Lower leg skin (tissue), 4 donors: ENCODE data around the gene MYO18A. TPM values are rescaled to one million over a fixed set of nuclear protein-coding genes. Genes with fewer than 3 reads are reported as not detected.

ENCODE experiments used
- DNase-seq, 2 donors: peaks; one replicate each; pipeline ENCODE4 v3.0.0-alpha.2; 2019; ENCODE audit warnings: low spot score in 2 of 2
- H3K4me3 ChIP-seq: fragments of 200-600 bp; sonication (generic); 2 replicates; pipeline ENCODE4 v1.5.1; 2017; ENCODE audit warnings: mild to moderate bottlenecking, low read depth; ENCODE audit not compliant: poor library complexity, severe bottlenecking
- CTCF ChIP-seq, 3 donors: fragments of 450-650 bp; IDR thresholded peaks; one replicate each; pipeline ENCODE4 v1.5.1; 2016; ENCODE audit warnings: antibody characterized with exemption in 3 of 3, mild to moderate bottlenecking in 3 of 3, moderate library complexity in 2 of 3
- POLR2A ChIP-seq, 2 donors: fragments of 450-650 bp; IDR thresholded peaks; one replicate each; pipeline ENCODE4 v1.6.1; 2016 to 2017; ENCODE audit warnings: antibody characterized with exemption in 2 of 2, mild to moderate bottlenecking in 1 of 2, moderate library complexity in 1 of 2
- WGBS, 2 donors: methylation state at CpG; one replicate each; pipeline ENCODE4 v1.1.5; 2018; 5-methylcytosine and 5-hydroxymethylcytosine counted together
- intact Hi-C: fragments of 100-400 bp; cut with DNase I; formaldehyde crosslinking; loops from one replicate; pipeline ENCODE4 v1.15.0; 2023; ENCODE audit warnings: low total_unique reads
- total RNA-seq, 4 donors: library from RNA; depleted of rRNA; stranded (reverse); fragments of >200 nt; gene quantifications; one replicate each; pipeline ENCODE4 v1.1.0, GENCODE V29; 2016

MYO18A gene
- total RNA-seq, 4 donors from 2014 or later, result 87.3 to 123 (median 94.0) TPM

- WGBS, 2 donors, result 79 to 89% methylated on average over 4 of the region's 4 CpGs
- intact Hi-C loops, result no loop called here
- TF ChIP-seq CTCF (IDR thresholded peaks at IDR 0.05) (no peak), POLR2A (IDR thresholded peaks at IDR 0.05) (no peak)
- H3K4me3 ChIP-seq, result no peak overlapping the region
- DNase-seq, result peak in 1 of 2 donors; percentile 21
Measured at GRCh38 chr17:29190592-29191207, 10.5 kb upstream of the MYO18A start.

- TF ChIP-seq POLR2A (IDR thresholded peaks at IDR 0.05), result no peak
- TF ChIP-seq CTCF (IDR thresholded peaks at IDR 0.05), result no peak
- H3K4me3 ChIP-seq, result no peak overlapping the region
- peak in 1 of 2 donors; percentile 37 for DNase-seq
- WGBS, 2 donors, result 68 to 82% methylated on average over 2 of the region's 2 CpGs
- intact Hi-C loops, result no loop called here
Measured at GRCh38 chr17:29190039-29190438, 9.8 kb upstream of the MYO18A start.

GRCh38 chr17:29189355-29189754, 9.2 kb upstream of the MYO18A start:
- 81 to 82% methylated on average over 2 of the region's 2 CpGs for WGBS, 2 donors
- intact Hi-C loops, result no loop called here
- TF ChIP-seq POLR2A (IDR thresholded peaks at IDR 0.05), result no peak
- TF ChIP-seq CTCF (IDR thresholded peaks at IDR 0.05), result no peak
- no peak overlapping the region for H3K4me3 ChIP-seq
- no peak for DNase-seq

- DNase-seq, result peak in 1 of 2 donors; percentile 84
- 38 to 55% methylated on average over 1 of the region's 1 CpG for WGBS, 2 donors
- no peak overlapping the region for H3K4me3 ChIP-seq
- intact Hi-C loops, result no loop called here
- TF ChIP-seq CTCF (IDR thresholded peaks at IDR 0.05) (no peak), POLR2A (IDR thresholded peaks at IDR 0.05) (no peak)
Measured at GRCh38 chr17:29181226-29181625, 1.0 kb upstream of the MYO18A start.

GRCh38 chr17:29180788-29181160, 576 bp upstream of the MYO18A start:
- WGBS, 2 donors, result 38 to 42% methylated on average over 4 of the region's 4 CpGs
- TF ChIP-seq CTCF (IDR thresholded peaks at IDR 0.05), result no peak
- intact Hi-C loops, result no loop called here
- no peak for DNase-seq
- H3K4me3 ChIP-seq, result no peak overlapping the region
